ENCODE data around the gene TAF1.
"Not testable (repeated sequence)": the region's sequence is repeated elsewhere in the genome, so short reads cannot be mapped to it uniquely, and the experiment has no call there.

TAF1 gene, protein sequence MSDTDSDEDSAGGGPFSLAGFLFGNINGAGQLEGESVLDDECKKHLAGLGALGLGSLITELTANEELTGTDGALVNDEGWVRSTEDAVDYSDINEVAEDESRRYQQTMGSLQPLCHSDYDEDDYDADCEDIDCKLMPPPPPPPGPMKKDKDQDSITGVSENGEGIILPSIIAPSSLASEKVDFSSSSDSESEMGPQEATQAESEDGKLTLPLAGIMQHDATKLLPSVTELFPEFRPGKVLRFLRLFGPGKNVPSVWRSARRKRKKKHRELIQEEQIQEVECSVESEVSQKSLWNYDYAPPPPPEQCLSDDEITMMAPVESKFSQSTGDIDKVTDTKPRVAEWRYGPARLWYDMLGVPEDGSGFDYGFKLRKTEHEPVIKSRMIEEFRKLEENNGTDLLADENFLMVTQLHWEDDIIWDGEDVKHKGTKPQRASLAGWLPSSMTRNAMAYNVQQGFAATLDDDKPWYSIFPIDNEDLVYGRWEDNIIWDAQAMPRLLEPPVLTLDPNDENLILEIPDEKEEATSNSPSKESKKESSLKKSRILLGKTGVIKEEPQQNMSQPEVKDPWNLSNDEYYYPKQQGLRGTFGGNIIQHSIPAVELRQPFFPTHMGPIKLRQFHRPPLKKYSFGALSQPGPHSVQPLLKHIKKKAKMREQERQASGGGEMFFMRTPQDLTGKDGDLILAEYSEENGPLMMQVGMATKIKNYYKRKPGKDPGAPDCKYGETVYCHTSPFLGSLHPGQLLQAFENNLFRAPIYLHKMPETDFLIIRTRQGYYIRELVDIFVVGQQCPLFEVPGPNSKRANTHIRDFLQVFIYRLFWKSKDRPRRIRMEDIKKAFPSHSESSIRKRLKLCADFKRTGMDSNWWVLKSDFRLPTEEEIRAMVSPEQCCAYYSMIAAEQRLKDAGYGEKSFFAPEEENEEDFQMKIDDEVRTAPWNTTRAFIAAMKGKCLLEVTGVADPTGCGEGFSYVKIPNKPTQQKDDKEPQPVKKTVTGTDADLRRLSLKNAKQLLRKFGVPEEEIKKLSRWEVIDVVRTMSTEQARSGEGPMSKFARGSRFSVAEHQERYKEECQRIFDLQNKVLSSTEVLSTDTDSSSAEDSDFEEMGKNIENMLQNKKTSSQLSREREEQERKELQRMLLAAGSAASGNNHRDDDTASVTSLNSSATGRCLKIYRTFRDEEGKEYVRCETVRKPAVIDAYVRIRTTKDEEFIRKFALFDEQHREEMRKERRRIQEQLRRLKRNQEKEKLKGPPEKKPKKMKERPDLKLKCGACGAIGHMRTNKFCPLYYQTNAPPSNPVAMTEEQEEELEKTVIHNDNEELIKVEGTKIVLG (N-terminal part only)

DNA sequence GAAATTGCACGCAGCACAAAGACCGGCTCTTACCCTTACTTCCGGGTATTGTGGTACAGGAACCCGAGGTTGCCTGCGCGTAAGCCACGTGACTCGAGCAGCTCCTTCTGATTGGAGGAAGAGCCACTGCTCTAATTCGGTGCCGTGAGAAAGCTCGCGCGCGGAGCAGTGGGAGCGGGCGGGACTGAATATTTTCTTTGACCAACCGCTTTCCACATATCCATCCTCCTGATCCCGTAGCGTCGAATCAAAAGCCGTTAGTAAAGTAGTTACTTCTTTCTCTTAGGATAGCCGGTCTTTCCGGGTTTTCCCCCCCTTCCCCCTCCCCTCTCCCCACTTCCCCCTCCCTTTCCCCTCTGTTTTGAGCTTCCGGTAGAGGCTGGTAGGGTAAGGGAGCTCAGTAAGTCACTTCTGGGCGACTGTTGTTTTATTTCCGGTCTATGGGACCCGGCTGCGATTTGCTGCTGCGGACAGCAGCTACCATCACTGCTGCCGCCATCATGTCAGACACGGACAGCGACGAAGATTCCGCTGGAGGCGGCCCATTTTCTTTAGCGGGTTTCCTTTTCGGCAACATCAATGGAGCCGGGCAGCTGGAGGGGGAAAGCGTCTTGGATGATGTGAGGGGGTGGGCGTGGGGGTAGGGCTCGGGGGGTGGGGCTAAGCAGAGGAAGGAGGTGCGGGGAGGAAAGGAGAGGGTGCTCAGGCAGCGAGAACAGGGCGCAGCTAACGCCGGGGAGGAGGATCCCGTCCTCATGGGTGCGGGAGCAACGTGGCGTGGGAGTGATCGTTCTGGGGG lies at the start of gene TAF1:
Gene TAF1 (plus strand): TSS at position 483 of the 799 bp plus-strand sequence. CDS start 18 bp downstream, at position 501.
- FAIRE-seq (peak; percentile 92), DNase-seq (ENCODE audit: low spot score) (peak; percentile 95)

DNA sequence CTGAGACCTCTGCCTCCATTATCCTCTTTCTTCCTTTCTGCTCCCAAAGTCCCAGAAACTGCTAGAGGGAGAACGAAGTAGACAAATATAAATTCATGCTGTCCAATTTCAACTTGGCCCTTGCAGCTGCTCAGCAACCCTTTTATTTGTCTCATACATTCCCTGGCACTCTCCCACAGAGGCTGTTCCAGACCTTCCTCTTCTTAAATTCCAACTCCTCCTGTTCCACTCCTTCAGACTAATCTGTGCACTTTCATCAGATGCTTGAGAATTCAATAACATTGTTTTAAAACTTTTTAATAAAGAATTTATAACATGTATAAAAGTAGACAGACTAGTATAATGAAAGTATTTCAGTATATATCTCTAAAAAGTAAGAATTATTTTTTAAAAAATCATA lies 49.2 kb upstream of the TAF1 start:
- not testable (repeated sequence) for FAIRE-seq; DNase-seq (ENCODE audit: low spot score)

DNA sequence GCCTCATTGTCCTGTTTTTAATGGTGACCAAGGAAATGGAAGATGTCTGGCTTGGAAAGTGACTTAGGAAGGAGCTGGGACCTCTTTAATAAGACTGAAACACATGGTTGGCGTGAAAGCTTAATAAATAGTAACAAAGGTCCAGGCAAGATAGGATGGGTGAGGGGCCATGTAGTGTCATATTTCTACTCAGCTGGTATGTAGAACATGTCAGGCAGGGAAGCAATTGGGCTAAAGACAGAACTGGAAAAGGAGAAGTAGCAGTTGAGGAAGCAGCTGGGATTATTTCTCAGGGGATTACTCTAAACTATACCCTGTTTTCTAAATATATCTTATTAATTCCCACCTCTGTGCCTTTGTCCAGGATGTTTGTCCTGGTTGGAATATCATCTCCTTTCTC lies 46.0 kb upstream of the TAF1 start:
- FAIRE-seq (no peak), DNase-seq (ENCODE audit: low spot score) (no peak)

DNA sequence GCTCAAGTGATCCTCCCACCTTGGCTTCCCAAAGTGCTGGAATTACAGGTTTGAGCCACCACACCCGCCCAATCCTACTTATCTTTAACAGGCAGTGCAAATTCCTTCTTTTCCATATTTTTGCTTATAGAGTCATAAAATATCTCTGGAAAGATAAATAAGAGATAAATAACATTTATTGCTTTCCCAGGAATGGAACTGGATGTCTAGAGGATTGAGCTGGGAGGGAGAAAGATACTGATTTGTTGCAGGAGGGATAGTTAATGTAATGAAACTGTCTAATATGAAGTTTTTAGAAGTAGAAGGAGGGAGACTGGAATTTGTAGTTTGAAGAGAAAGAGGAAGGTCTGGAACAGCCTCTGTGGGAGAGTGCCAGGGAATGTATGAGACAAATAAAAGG lies 44.4 kb upstream of the TAF1 start:
- FAIRE-seq = no peak
- no peak for DNase-seq (ENCODE audit: low spot score)

DNA sequence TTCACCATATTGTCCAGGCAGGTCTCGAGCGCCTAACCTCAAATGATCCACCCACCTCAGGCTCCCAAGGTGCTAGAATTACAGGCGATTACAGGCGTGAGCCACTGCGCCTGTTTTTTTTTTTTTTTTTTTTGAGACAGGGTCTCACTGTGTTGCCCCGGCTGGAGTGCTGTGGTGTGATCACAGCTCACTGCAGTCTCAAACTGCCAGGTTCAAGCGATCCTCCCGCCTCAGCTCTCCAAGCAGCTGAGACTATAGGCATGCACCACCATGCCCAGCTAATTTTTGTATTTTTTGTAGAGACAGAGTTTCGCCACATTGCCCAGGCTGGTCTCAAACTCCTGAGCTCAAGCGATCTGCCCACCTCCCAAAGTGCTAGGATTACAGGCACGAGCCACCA lies 41.7 kb upstream of the TAF1 start:
- not testable (repeated sequence) for FAIRE-seq; DNase-seq (ENCODE audit: low spot score)

DNA sequence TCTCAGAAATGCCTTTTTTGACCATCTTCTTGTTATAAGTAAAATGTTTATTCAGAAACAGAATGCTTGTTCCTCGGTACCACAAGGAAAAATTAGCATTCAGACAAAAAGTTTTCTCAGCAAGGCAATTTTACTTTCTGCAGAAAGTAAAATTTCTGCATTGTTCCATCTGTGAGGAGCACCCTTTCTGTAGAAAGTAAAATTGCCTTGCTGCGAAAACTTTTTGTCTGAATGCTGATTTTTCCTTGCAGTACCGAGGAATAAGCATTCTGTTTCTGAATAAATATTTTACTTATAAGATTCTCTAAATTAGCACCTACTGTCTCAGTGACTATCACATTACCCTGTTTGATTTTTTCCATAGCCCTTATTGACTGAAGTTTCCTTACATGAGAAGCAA lies 39.8 kb upstream of the TAF1 start:
- DNase-seq (ENCODE audit: low spot score) (no peak), FAIRE-seq (no peak)

DNA sequence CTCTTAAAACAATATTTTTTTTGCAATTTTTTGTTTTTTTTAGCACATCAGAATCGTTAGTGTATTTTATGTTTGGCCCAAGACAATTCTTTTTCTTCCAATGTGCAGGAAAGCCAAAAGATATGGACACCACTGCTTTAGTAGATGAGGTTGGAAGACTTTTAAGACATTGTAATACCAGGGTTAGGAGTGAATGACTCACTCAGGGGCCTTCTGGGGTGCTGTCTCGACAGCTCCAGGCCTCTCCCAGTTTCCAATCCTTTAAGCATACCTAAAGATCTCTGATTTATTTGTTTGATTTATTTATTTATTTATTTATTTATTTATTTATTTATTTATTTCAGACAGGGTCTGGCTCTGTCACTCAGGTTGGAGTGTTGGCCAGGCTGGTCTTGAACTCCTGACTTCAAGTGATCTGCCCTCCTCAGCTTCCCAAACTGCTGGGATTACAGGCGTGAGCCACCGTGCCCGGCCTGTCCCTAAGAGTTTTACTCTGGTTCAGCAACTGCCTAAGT lies 16.9 kb upstream of the TAF1 start:
- DNase-seq (ENCODE audit: low spot score); FAIRE-seq: not testable (repeated sequence)

DNA sequence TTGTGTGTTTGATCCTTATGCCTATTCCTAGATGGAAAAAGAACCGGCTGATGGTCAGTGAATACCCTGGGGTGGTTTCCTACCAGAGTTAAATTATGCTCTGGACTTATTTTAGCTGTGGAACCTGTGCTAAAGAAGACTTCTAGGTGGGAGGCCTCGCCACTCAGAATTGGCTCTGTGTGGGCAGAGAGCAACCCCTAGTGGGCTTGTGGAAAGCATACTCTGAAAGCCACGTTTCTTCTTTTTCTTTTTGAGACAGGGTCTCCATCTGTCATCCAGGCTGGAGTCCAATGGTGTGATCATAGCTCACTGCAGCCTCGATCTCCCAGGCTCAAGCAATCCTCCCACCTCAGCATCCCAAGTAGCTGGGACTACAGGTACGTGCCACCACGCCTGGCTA lies 16.3 kb upstream of the TAF1 start:
- DNase-seq (ENCODE audit: low spot score); FAIRE-seq: not testable (repeated sequence)

DNA sequence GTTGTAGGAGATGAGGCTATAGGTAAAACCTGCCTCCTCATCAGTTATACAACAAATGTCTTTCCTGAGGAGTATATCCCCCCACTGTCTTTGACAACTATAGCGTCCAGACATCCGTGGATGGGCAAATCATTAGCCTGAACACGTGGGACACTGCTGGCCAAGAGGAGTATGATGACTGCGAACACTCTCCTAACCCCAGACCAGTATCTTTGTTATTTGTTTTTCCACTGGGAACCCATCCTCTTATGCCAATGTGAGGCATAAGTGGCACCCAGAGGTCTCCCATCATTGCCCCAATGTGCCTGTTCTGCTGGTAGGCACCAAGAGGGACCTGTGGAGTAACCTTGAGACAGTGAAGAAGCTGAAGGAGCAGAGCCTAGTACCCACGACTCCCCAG lies 13.7 kb upstream of the TAF1 start:
- not testable (repeated sequence) for FAIRE-seq; DNase-seq (ENCODE audit: low spot score)

DNA sequence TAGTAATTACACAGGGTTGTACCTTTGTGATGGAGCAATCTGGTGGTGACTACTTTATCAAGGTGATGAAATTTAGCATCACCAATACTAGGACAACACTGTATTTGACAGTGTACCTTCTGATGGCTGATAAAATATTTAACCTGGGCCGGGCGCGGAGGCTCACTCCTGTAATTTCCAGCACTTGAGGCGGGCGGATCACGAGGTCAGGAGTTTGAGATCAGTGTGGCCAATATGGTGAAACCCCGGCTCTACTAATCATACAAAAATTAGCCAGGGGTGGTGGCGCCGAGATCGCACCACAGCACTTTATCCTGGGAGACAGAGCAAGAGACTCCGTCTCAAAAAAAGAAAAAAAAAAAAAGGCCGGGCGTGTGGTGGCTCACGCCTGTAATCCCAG lies 1.9 kb upstream of the TAF1 start:
- FAIRE-seq (no peak), DNase-seq (ENCODE audit: low spot score) (no peak)

DNA sequence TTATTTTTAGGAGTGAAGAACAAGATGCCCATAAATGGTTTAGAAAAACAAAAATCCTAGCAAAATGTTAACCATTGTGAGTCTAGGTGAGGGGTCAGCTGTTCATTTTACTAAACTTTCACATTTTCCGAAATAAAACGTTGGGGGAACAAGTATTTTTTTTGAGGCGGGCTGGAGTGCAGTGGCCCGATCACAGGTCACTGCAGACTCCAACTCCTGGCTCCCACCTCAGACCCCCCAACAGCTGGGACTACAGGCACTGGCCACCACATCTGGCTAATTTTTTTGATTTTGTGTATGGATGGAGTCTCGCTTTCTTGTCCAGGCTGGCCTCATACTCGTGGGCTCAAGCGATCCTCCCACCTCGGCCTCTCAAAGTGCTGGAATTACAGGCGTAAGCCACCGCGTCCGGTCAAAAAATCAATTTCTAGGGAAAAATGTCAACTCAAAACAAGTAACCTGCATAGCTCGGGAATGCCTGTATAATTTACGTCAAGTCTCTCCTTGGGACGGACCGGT lies 742 bp upstream of the TAF1 start:
- FAIRE-seq (no peak), DNase-seq (ENCODE audit: low spot score) (no peak)

DNA sequence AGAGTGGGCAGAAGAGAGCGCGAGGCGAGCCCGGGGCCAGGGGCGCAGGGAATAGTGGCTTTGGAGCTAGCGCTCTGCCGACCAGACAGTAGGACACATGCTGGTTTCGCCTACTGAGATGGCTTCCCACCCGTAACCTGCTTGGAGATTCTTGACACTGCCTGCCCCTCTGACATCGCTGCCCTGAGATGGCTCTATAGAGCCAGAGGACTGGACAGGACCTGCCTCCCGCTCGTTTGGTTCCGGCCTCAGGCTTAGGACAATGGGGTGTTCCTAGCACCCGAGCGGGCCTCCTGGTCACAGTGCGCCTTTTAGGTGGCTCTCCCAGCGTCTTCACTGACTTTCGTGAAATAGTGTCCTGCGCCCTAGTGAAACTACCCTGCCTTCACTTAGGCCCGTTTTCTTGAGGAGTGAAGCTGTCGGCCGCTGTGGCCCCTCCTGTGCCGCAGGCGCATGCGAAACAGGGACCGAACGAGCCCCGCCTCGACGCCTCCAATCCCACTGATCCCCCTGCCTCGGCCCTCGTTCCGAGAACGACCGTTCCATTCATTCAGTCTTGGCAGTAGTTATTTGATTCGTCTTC lies 608 bp downstream of the TAF1 start:
- no peak for DNase-seq (ENCODE audit: low spot score)
- FAIRE-seq = no peak

DNA sequence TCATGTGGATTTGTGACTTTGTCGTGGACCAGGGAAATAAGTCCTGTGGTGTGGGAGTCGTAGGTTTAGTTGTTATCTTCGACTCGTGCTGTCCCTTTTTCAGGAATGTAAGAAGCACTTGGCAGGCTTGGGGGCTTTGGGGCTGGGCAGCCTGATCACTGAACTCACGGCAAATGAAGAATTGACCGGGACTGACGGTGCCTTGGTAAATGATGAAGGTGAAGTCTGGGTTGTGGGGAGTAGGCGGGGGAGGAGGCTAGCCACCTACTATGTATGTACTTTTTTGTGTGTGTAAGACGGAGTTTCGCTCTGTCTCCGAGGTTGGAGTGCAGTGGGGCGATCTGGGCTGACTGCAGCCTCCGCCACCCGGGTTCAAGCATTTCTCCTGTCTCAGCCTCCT lies 1.2 kb downstream of the TAF1 start:
- no peak for DNase-seq (ENCODE audit: low spot score)
- FAIRE-seq = no peak

DNA sequence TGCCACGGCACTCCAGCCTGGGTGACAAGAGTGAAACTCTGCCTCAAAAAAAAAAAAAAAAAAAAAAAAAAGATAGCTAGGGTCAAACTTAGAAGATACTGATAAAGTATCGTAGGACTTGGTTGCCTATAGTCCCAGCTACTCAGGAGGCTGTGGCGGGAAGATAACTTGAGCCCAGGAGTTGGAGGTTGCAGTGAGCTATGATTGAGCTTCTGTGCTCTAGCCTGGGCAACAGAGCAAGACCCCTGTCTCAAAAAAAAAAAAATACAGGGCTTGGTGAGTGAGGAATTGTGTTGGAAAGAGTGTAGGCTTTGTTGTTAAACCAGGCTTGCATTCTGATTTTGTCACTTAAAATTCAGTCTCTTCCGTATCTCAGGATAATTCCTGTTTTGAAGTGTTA lies 6.2 kb downstream of the TAF1 start:
- FAIRE-seq = no peak
- DNase-seq (ENCODE audit: low spot score) = no peak

DNA sequence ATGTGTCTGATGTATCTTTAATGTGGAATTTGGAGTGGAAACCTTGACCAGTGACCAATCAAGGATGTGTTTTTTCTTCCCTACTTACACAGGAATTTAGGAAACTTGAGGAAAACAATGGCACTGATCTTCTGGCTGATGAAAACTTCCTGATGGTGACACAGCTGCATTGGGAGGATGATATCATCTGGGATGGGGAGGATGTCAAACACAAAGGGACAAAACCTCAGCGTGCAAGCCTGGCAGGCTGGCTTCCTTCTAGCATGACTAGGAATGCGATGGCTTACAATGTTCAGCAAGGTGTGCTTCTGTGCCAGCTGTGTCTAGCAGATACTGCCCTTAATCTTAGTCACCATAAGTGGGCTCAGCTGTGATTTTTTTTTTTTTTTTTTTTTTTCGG lies 12.6 kb downstream of the TAF1 start:
- DNase-seq (ENCODE audit: low spot score) = no peak
- FAIRE-seq = no peak

DNA sequence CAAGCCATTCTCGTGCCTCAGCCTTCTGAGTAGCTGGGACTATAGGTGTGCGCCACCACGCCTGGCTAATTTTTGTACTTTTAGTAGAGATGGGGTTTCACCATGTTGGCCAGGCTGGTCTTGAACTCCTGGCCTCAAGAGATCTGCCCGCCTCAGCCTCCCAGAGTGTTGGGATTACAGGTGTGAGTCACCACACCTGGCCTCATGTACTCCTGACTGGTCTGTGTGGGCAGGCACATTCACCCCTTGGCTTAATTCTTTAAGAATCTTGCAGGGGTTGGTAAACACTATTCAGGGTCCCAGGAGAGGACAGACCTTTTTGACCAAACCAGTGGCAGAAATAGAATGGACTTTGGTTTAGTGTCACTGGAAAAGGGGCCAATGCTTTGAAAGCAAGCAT lies 25.6 kb downstream of the TAF1 start:
- FAIRE-seq; DNase-seq (ENCODE audit: low spot score): not testable (repeated sequence)

DNA sequence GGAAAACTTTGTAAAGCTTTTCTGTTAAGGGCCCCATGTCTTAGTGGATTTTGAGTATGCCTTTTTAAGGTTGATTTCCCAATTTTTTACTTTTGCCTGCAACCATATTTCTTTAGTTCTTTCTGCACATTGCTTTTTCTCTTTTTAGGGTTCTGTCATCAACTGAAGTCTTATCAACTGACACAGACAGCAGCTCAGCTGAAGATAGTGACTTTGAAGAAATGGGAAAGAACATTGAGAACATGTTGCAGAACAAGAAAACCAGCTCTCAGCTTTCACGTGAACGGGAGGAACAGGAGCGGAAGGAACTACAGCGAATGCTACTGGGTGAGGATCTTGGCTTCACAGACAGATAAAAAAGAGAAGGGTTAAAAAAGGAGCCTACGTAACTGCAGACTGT lies 27.8 kb downstream of the TAF1 start:
- FAIRE-seq (no peak), DNase-seq (ENCODE audit: low spot score) (no peak)

DNA sequence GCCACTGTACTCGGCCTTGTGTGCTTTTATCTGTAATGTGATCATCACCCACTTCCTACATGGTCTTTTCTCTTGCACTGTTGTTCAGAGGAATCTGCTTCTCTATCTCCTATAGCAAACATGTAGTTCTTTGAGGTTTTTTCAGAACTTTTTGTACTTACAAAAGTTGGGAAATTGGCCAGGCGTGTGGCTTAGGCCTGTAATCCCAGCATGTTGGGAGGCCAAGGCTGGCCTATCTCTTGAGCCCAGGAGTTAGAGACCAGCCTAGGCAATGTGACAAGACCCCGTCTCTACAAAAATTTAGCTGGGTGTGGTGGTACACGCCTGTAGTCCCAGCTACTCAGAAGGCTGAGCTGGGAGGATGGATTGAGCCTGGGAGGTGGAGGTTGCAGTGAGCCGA lies 30.4 kb downstream of the TAF1 start:
- no peak for DNase-seq (ENCODE audit: low spot score)
- FAIRE-seq = no peak

DNA sequence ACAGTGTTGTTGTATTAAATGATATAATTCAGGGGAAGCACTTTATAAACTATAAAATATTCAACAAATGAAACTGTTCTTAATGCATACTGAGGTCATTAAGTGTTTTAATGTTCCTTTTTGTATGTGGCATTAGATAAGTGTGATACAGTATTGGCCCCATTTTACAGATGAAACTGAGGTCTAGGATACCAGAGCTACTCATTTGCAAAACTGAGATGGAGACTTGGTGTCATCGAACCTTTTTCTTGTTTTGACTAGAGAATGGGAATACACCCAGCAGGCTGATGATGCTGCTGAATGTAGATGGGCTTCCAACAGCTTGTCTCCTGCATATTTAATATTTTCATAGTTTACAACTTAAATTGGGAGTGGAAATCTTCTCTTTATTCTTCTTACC lies 34.6 kb downstream of the TAF1 start:
- FAIRE-seq = no peak

DNA sequence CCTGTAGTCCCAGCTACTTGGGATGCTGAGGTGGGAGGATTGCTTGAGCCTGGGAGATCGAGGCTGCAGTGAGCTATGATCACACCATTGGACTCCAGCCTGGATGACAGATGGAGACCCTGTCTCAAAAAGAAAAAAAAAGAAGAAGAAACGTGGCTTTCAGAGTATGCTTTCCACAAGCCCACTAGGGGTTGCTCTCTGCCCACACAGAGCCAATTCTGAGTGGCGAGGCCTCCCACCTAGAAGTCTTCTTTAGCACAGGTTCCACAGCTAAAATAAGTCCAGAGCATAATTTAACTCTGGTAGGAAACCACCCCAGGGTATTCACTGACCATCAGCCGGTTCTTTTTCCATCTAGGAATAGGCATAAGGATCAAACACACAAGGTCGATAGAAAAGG lies 50.1 kb downstream of the TAF1 start:
- not testable (repeated sequence) for DNase-seq (ENCODE audit: low spot score); FAIRE-seq

More for the DNA sequence above, 34.6 kb downstream of the TAF1 start:
- no peak for DNase-seq (ENCODE audit: low spot score)

All from RCC 7860 (cell line).